ENCODE data around the gene ZNF804B. TPM values are rescaled to one million over a fixed set of nuclear protein-coding genes. Genes with fewer than 3 reads are reported as not detected.

Gene ZNF804B
- total and polyA plus RNA-seq, 12 donors, result 0.07 TPM; not detected in 11

DNA sequence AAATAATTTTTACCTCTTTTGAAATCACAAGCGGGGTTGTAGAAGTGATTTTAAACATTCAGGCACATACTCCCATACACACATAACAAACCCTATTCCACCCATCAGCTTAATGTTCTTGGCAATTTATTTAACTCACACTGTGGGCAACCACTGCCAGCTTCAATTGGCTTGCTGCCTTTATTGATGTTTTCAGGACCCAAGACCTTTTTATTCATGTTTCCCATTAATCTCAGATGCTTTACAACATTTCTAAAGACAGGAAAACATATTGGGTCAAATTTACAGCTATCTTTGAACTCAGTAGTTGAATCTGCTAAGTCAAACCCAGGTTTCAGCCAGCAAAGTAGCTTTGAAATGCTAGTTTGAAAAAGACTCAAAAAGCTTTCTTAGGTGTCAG, 109.0 kb downstream of the ZNF804B start:
- H3K27me3 ChIP-seq, result no peaks in the 10 kb centered on the region
- no peaks in the 10 kb centered on the region for H3K4me1 ChIP-seq
- no peaks in the 10 kb centered on the region for H3K36me3 ChIP-seq
- TF ChIP-seq, protein P1, sequence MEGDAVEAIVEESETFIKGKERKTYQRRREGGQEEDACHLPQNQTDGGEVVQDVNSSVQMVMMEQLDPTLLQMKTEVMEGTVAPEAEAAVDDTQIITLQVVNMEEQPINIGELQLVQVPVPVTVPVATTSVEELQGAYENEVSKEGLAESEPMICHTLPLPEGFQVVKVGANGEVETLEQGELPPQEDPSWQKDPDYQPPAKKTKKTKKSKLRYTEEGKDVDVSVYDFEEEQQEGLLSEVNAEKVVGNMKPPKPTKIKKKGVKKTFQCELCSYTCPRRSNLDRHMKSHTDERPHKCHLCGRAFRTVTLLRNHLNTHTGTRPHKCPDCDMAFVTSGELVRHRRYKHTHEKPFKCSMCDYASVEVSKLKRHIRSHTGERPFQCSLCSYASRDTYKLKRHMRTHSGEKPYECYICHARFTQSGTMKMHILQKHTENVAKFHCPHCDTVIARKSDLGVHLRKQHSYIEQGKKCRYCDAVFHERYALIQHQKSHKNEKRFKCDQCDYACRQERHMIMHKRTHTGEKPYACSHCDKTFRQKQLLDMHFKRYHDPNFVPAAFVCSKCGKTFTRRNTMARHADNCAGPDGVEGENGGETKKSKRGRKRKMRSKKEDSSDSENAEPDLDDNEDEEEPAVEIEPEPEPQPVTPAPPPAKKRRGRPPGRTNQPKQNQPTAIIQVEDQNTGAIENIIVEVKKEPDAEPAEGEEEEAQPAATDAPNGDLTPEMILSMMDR (IDR thresholded peaks at IDR 0.05), result no peak
- DNase-seq (no peak), ATAC-seq (no peak)
- intact Hi-C loops (cut with DNase I), result no loop called here
- H3K9me3 ChIP-seq, result peaks cover 0 to 27% (median 3%) of the 10 kb centered on the region in 11 donors
- H3K4me3 ChIP-seq, result no peak overlapping the region
- 79 to 87% methylated on average over 1 of the region's 1 CpG for WGBS, 2 donors
- no peak overlapping the region for H3K27ac ChIP-seq

DNA sequence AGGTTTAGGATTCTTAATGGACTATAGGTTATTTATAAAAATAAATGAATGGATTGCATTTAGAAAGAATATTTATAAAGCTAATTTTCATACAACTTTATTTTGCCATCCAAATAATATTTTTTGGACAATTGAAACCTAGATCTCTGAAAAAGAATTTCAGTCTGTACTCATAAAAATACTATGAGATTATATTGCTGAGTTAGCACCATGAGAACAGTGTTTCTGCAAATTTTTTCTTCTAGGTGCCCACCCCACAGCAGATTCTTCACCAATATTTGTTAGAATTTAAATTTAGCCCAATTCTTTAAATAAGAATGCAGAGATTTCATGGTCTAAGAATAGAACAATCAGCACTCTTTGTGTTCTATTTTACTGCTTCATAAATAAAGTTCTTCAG, 121.6 kb downstream of the ZNF804B start:
- intact Hi-C loops (cut with DNase I), result no loop called here

DNA sequence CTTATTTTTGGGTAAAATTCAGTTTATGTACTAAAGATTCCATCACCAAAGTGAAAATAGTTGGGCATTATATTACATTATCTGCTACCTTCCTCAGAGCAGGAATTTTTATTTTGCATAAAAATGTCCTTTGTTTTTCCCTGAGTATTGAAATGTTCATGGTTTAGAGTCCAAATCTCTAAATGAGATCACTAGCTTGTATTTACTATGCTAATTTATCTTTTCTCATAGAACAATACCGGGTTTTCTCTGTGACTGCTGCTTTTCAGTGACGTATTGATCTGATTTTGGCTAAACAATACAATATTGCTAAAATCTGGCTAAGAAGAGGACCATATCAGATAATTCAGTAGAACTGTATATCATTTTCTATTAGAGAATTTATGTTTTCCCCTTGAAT, 125.6 kb downstream of the ZNF804B start:
- 67 to 76% methylated on average over 2 of the region's 2 CpGs for WGBS, 2 donors
- TF ChIP-seq, protein P1 (IDR thresholded peaks at IDR 0.05), result no peak
- Histone ChIP-seq H3K27ac (no peak overlapping the region), H3K27me3 (no peaks in the 10 kb centered on the region), H3K4me1 (no peaks in the 10 kb centered on the region), H3K9me3 (no peaks in the 10 kb centered on the region), H3K4me3 (no peak overlapping the region), H3K36me3 (no peaks in the 10 kb centered on the region)
- DNase-seq (no peak), ATAC-seq (no peak)
- intact Hi-C loops (cut with DNase I), result no loop called here

More for the DNA sequence above, 121.6 kb downstream of the ZNF804B start:
- ATAC-seq (no peak), DNase-seq (no peak)
- H3K9me3 ChIP-seq, result no peaks in the 10 kb centered on the region
- H3K27me3 ChIP-seq, result no peaks in the 10 kb centered on the region
- no peaks in the 10 kb centered on the region for H3K4me1 ChIP-seq
- H3K4me3 ChIP-seq, result no peak overlapping the region
- H3K27ac ChIP-seq, result no peak overlapping the region
- TF ChIP-seq, protein P1 (IDR thresholded peaks at IDR 0.05), result no peak
- no peaks in the 10 kb centered on the region for H3K36me3 ChIP-seq

DNA sequence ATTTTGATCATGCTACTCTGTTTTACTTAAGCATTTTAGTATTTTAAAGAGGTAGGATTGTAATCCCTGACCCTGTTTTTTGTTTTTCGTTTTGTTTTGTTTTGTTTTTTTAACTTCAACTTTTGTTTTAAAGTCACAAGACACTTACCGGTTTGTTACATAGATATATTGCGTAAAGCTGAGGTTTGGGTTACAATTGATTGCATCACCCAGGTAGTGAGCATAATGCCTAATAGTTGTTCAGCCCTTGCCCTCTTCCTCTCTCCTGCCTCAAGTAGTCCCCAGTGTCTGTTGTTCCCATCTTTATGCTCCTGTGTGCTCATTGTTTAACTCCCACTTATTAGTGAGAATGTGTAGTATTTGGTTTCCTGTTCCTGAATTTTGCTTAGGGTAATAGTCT, 129.2 kb downstream of the ZNF804B start:
- no peaks in the 10 kb centered on the region for H3K36me3 ChIP-seq
- H3K27me3 ChIP-seq, result no peaks in the 10 kb centered on the region
- no peaks in the 10 kb centered on the region for H3K9me3 ChIP-seq
- H3K27ac ChIP-seq, result no peak overlapping the region
- H3K4me1 ChIP-seq, result no peaks in the 10 kb centered on the region
- DNase-seq (no peak), ATAC-seq (no peak)
- WGBS, 2 donors, result 55 to 75% methylated on average over 3 of the region's 3 CpGs
- H3K4me3 ChIP-seq, result no peak overlapping the region
- intact Hi-C loops (cut with DNase I), result no loop called here
- TF ChIP-seq, protein P1 (IDR thresholded peaks at IDR 0.05), result no peak

DNA sequence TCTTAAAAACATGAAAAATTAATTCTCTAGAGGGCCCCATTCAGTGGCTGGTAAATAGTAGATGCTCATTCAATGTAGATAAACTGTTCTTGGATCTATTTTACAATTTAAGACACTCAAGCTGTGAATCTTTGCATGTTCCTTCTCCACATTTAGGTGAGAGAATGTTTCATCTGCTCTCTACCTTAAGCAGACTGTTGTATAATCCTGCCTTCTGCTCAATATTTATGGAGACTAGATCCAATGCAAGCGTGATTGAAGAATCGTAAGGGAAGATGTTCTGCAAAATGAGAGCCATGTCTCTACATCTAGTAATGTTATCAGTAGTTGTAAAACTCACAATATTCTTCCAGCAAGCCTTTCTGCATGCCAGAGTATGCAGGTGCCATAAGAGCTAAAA, 151.0 kb downstream of the ZNF804B start:
- DNase-seq (no peak), ATAC-seq (no peak)
- intact Hi-C loops (cut with DNase I), result no loop called here
- Histone ChIP-seq H3K36me3 (no peaks in the 10 kb centered on the region), H3K4me3 (no peak overlapping the region), H3K4me1 (no peaks in the 10 kb centered on the region), H3K27ac (no peak overlapping the region), H3K27me3 (no peaks in the 10 kb centered on the region), H3K9me3 (peaks cover 0 to under 1% (median 0%) of the 10 kb centered on the region in 11 donors)
- 86 to 97% methylated on average over 2 of the region's 2 CpGs for WGBS, 2 donors
- TF ChIP-seq, protein P1 (IDR thresholded peaks at IDR 0.05), result no peak
